DOHH2 (cell line): Measurements from ENCODE around the gene TRMT1.

Experiments
- H3F3A ChIP-seq: fragments of 200-600 bp; sonication (generic), shearing (Covaris generic); 2 replicates; pipeline ENCODE4 v1.6.0; 2016; ENCODE audit warnings: antibody characterized with exemption, mild to moderate bottlenecking; ENCODE audit not compliant: control insufficient read depth, insufficient read depth
- H3K27ac ChIP-seq: fragments of 200-600 bp; sonication (generic); 2 replicates; pipeline ENCODE4 v1.5.1; 2014; ENCODE audit warnings: low read depth, mild to moderate bottlenecking, low read length, moderate library complexity
- H3K27me3 ChIP-seq: fragments of 200-600 bp; sonication (generic); 2 replicates; pipeline ENCODE4 v1.6.1; 2014; ENCODE audit warnings: mild to moderate bottlenecking, low read length, mixed read lengths; ENCODE audit not compliant: control insufficient read depth
- H3K36me3 ChIP-seq: fragments of 200-600 bp; sonication (generic); 2 replicates; pipeline ENCODE4 v1.6.1; 2014; ENCODE audit warnings: mild to moderate bottlenecking, low read length, moderate library complexity, mixed read lengths; ENCODE audit not compliant: control insufficient read depth
- H3K4me1 ChIP-seq: fragments of 200-600 bp; sonication (generic); 2 replicates; pipeline ENCODE4 v1.6.1; 2014; ENCODE audit warnings: mild to moderate bottlenecking, low read length, mixed read lengths; ENCODE audit not compliant: control insufficient read depth
- H3K4me2 ChIP-seq: fragments of 200-600 bp; sonication (generic); 2 replicates; pipeline ENCODE4 v1.6.0; 2014; ENCODE audit warnings: mild to moderate bottlenecking, low read length, moderate library complexity
- H3K4me3 ChIP-seq: fragments of 200-600 bp; sonication (generic); 2 replicates; pipeline ENCODE4 v1.5.1; 2014; ENCODE audit warnings: mild to moderate bottlenecking, low read length, mixed read lengths
- H3K79me2 ChIP-seq: fragments of 200-600 bp; sonication (generic); 2 replicates; pipeline ENCODE4 v1.6.1; 2014; ENCODE audit warnings: mild to moderate bottlenecking, low read length, mixed read lengths; ENCODE audit not compliant: control insufficient read depth
- H3K9me2 ChIP-seq: fragments of 200-600 bp; sonication (generic); replicated peaks from 2 replicates; pipeline ENCODE4 v1.6.1; 2014; ENCODE audit warnings: mild to moderate bottlenecking, low read length, mixed read lengths; ENCODE audit not compliant: control insufficient read depth
- H3K9me3 ChIP-seq: fragments of 200-600 bp; sonication (generic); 2 replicates; pipeline ENCODE4 v1.6.1; 2014; ENCODE audit warnings: antibody characterized with exemption, low read length, mixed read lengths; ENCODE audit not compliant: control insufficient read depth, insufficient read depth
- H4K20me1 ChIP-seq: fragments of 200-600 bp; sonication (generic); 2 replicates; pipeline ENCODE4 v1.6.0; 2014; ENCODE audit warnings: low read depth, mild to moderate bottlenecking, antibody characterized with exemption, low read length, moderate library complexity; ENCODE audit not compliant: control insufficient read depth, insufficient read depth
- CTCF ChIP-seq: fragments of 200-600 bp; sonication (generic); IDR thresholded peaks from one replicate; pipeline ENCODE4 v1.5.1; 2014; ENCODE audit warnings: antibody characterized with exemption, mild to moderate bottlenecking, low read depth, low read length; ENCODE audit not compliant: poor library complexity, severe bottlenecking
- EZH2phosphoT487 ChIP-seq: fragments of 200-600 bp; sonication (generic); IDR thresholded peaks from 2 replicates; pipeline ENCODE4 v1.6.1; 2017; ENCODE audit warnings: borderline replicate concordance, mild to moderate bottlenecking, antibody characterized with exemption, low read length, moderate library complexity, mixed read lengths

The TRMT1 gene

GRCh38 chr19:13079542-13079986 lies 37.0 kb downstream of the TRMT1 start:
- no peak overlapping the region for H3K4me3 ChIP-seq
- no peaks in the 10 kb centered on the region for H3K4me1 ChIP-seq
- H3F3A ChIP-seq = no peaks in the 10 kb centered on the region
- no peak overlapping the region for H3K4me2 ChIP-seq
- no peaks in the 10 kb centered on the region for H3K36me3 ChIP-seq
- H4K20me1 ChIP-seq = no peaks in the 10 kb centered on the region
- H3K27ac ChIP-seq = no peak overlapping the region
- no peaks in the 10 kb centered on the region for H3K9me2 ChIP-seq
- TF ChIP-seq EZH2phosphoT487 (no peak), CTCF (no peak)
- H3K9me3 ChIP-seq = no peaks in the 10 kb centered on the region
- H3K27me3 ChIP-seq = peaks cover 11% of the 10 kb centered on the region; the same call in 1 of the 2 replicates
- no peaks in the 10 kb centered on the region for H3K79me2 ChIP-seq

- Histone ChIP-seq H3K79me2 (no peaks in the 10 kb centered on the region), H4K20me1 (no peaks in the 10 kb centered on the region), H3K4me1 (no peaks in the 10 kb centered on the region), H3K27me3 (peaks cover 11% of the 10 kb centered on the region), H3F3A (no peaks in the 10 kb centered on the region), H3K4me2 (no peak overlapping the region), H3K9me2 (no peaks in the 10 kb centered on the region), H3K27ac (no peak overlapping the region), H3K4me3 (no peak overlapping the region), H3K36me3 (no peaks in the 10 kb centered on the region), H3K9me3 (no peaks in the 10 kb centered on the region)
- TF ChIP-seq CTCF = no peak
- TF ChIP-seq EZH2phosphoT487 = no peak
These were observed 37.5 kb downstream of the TRMT1 start for GRCh38 chr19:13078897-13079541.

- Histone ChIP-seq H3K79me2 (no peaks in the 10 kb centered on the region), H3K27me3 (peaks cover 15% of the 10 kb centered on the region), H3K36me3 (no peaks in the 10 kb centered on the region), H3K4me3 (no peak overlapping the region), H4K20me1 (no peaks in the 10 kb centered on the region), H3K27ac (no peak overlapping the region), H3K4me2 (no peak overlapping the region), H3K9me2 (no peaks in the 10 kb centered on the region), H3K9me3 (no peaks in the 10 kb centered on the region), H3K4me1 (no peaks in the 10 kb centered on the region), H3F3A (no peaks in the 10 kb centered on the region)
- no peak for TF ChIP-seq EZH2phosphoT487
- TF ChIP-seq CTCF = no peak
These were observed 38.2 kb downstream of the TRMT1 start for GRCh38 chr19:13078381-13078780.
